ENCODE measurements around the gene PDE6C.

PDE6C gene

GRCh38 chr10:93594518-93594917 lies 17.8 kb upstream of the PDE6C start:
- DNase-seq (ENCODE audit: low spot score): no peak

DNA sequence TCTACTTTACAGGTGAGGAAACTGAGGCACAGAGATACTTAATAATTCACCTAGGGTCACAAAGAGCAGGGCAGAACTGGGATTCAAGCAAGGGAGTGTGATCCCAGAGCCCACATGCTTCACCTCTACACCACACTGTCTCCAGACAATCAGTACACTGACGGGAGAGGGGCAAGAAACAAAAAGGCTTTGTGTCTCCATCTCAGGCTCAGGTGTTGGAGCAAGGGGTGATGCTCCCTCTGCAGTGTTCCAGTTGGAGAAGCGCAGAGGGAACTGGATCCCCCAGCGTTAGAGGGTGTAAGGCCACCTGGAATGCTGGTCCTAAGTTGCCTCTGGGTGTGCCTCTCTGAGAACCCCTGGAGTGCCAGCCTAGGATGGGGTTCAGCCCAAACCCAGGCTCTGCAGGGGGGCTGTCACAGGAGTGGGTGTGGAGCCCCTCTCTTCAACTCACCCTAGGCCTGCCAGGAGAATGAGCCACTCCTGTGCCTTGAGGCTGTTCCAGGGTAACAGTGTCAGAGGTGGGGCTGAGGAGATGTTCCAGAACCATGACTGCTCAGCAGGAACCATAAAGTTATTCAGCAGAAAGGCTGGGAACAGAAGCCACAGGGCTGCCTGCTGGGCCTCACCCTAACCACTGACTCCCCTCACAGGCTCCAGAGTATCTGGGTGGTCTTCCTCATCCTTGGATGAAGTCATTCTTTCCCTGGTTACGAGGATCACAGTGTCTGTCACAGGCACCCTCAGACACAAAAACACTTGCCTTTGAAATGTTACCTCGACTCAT lies 16.8 kb upstream of the PDE6C start:
- DNase-seq (ENCODE audit: low spot score): no peak

DNA sequence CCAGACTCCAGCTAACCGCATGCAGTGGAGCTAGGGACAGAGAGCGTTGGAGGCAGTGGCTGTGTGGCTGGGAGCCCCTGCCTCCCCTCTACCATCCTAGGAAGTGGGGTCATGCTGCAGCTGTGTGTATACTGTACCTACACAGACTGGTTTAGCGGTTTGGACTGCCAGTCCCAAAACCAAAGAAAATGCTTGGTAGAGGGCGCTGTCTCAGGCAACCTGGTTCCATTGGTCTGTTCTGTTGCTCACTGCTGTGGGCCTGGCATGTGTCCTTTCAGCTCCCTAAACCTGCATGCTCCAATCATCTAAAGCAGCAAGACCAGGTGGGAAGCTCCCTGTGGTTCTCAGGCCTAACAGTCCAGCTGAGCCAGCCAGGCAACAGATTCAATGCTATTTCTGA lies 15.8 kb upstream of the PDE6C start:
- DNase-seq (ENCODE audit: low spot score): no peak

DNA sequence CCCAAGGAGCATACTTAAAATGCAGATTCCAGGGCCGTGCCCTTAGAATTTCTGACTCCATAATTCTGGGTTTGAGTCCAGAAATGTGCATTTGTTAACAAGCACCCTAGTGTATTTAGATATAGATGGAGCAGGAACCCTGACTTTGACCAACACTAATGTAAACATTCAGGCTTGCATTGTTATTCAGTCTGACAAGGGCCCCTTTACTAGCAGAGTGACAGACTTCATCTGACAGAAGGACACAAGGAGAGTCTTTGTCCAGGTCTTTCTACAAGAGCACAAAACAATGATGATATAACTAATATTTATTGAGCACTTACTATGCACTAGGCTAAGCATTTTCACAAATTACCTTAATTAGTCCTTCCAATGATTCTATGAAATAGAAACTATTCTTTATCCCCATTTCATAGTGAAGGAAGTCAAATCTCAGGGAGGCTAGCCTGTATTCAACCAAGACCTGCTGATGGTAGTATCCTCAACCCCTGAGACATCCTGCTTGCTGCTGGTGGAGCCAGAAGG lies 15.2 kb upstream of the PDE6C start:
- no peak for DNase-seq (ENCODE audit: low spot score)

GRCh38 chr10:93598157-93598556 lies 14.2 kb upstream of the PDE6C start:
- no peak for DNase-seq (ENCODE audit: low spot score)

- DNase-seq (ENCODE audit: low spot score): no peak
These were observed 13.0 kb upstream of the PDE6C start for GRCh38 chr10:93599335-93599734.

DNA sequence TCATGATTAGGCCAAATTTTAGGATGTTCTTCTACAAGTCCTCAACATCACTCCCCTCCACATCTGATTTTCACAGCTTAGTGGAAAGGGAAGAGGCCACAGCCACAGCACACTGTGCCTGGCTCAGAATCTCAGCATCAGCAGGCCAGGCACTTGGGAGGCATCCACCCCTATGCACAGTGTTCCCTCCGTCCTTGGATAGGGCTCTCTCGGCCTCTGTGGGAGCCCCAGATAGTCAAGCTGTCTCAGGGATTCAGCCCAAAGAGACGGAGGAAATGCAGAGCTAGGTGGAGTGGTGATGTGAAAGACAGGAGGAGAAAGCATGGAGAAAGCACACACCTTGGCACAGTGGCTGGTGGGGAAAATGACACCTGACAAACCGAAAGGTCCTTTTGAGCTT lies 12.6 kb upstream of the PDE6C start:
- DNase-seq (ENCODE audit: low spot score): no peak

- no peak for DNase-seq (ENCODE audit: low spot score)
These were observed 11.7 kb upstream of the PDE6C start for GRCh38 chr10:93600446-93601145.

DNA sequence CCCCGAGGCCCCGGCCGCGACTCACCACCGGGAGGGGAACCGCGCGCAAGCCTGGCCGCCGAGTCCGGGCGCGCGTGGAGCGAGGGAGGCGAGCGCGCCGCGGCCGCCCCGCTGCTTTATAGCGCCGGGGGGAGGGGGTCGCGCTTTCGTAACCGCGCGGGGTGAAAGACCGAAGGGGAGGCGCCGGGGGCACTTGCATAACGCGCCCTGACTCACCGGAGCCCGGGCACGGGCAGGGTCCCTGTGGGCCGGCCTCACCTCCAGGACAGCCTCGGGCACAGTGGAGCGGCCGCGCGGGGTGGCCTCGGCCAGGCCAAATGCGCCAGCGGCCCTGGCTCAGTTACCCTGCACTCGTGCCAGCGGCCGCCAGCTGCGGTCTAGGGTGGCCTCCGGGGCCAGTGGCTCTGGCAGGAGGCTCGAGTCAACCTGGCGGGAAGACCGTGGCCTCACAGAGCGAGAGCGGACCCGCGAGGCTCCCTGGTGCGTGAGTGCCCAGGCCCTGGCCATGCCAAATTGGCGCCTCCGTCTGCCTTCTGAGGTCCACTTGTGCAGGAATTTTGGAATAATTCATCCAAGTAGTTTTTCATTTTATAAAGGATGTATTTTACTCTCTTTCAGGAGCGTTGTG lies 11.1 kb upstream of the PDE6C start, which contains the start of gene RBP4:
TSS of gene RBP4 (minus strand) at position 90 of the 628 bp plus-strand sequence. CDS start 207 bp downstream, outside the sequence.
- DNase-seq (ENCODE audit: low spot score): no peak

- DNase-seq (ENCODE audit: low spot score): no peak
These were observed 10.6 kb upstream of the PDE6C start for GRCh38 chr10:93601774-93602162.

DNA sequence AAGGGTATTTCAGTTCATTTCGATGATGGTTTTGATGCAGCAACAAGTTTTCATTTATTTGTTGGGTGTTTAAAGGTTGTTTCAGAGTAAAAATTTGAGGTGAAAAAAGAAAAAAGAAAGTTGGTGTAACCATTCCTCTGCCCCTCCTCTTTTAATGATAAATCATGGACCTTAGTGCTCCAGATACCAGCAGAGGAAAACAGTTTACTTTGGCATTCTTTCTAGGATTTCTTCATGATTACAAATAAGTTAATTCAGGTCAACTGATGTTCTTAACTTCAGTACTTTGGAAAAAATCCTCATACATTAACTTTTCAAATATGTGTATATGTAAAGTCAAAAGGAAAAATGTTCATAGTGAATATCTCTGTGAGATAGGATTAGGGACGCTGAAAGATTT lies 9.3 kb upstream of the PDE6C start:
- DNase-seq (ENCODE audit: low spot score): no peak

- no peak for DNase-seq (ENCODE audit: low spot score)
These were observed 8.2 kb upstream of the PDE6C start for GRCh38 chr10:93604146-93604545.

DNA sequence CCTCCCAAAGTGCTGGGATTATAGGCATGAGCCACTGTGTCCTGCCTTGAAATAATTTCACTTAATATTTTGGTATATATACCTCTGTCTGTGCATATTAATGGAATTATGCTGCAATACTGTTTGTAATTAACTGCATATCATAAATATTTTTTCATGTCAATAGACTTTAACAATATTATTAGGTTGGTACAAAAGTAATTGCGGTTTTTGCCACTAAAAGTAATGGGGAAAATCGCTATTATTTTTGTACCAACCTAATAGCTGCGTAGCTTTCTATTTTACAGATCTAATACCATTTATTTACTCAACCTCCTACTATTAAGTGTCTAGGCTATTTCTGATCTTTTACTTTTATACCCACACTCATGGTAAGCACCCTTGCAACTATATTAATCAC lies 3.9 kb upstream of the PDE6C start:
- no peak for DNase-seq (ENCODE audit: low spot score)

- no peak for DNase-seq (ENCODE audit: low spot score)
These were observed 789 bp downstream of the PDE6C start for GRCh38 chr10:93613126-93613525.

DNA sequence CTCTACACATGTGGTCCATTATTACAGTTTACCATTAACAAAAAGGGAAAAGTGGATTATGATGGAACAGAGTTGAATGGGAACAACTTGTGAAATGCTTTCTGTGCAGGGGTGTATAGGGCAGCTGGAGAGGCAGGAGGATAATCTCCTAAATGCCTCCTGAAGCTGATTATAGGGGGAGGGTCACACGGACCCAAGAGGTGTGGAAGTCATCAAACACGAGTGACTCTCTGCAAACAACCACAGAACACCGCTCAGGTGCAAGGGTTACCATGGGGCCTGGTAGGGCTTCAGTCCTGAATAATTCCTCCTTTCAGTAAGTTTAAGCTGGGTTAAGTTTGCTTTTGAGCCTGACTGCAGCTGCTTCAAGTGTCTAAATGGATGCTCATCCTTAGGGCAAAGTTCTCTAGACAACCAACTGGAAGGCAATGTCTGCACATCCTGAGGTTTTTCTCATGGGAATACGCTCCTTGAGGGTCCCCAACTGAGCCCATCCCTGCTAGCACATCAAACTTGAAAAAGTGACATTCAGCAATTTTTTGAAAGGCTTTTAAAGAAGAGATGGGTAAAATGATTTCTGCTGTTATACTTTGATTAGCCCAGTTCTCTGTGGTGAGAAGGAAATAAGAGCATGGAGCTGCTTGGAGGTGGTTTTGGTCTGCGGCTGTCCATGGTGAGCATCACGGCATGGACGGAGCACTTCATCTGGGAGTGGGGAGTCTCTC lies 1.9 kb downstream of the PDE6C start:
- DNase-seq (ENCODE audit: low spot score): no peak

DNA sequence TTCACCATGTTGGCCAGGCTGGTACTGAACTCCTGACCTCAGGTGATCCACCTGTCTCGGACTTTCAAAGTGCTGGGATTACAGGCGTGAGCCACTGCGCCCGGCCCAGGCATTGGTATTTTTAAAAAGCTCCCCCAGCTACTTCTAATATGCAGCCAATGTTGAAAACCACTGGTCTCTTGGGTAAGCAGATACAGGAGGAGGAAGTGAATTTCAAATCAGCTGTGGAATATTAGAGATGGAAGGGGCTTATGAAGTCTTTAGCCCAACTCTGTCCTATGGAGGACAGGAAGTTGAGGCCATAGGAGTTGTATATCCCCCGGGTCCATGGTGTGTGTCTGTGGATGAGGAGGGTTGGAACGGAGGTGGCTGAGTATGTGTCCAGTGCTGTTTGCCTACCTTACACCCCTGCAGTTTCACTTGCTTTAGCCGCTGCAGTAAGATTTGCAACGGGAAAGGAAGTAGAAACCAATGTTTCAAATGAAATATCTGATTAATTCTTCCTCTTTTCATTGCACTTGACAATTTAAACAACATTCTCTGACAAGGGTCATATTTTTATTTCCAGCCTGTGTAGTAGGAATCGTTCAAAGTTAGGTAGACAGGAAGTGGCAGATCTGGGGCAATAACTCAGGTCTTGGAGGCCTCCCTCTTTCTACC lies 3.4 kb downstream of the PDE6C start:
- DNase-seq (ENCODE audit: low spot score): no peak

- DNase-seq (ENCODE audit: low spot score): no peak
These were observed 8.6 kb downstream of the PDE6C start for GRCh38 chr10:93620925-93621324.

GRCh38 chr10:93622942-93623341 lies 10.6 kb downstream of the PDE6C start:
- DNase-seq (ENCODE audit: low spot score): no peak

DNA sequence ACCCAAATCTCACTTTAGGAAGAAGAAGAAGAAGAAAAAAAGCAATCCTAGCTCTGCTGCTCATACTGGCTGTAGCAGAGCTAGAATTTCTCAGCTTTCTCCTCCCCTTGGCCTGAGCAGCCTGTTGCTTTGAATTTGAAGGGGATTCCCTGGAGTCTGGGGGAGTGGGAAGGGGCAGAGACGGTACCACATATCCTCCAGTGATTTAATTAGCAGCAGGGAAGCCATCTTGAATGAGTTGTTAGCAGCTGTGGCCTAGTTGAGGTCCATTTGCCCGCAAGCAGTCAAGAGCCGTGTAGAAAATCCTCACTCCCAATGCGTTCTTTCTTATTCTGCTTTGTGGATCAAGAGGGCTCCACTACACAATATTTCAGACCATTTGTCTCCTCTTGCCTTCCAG lies 16.5 kb downstream of the PDE6C start:
- DNase-seq (ENCODE audit: low spot score): no peak

DNA sequence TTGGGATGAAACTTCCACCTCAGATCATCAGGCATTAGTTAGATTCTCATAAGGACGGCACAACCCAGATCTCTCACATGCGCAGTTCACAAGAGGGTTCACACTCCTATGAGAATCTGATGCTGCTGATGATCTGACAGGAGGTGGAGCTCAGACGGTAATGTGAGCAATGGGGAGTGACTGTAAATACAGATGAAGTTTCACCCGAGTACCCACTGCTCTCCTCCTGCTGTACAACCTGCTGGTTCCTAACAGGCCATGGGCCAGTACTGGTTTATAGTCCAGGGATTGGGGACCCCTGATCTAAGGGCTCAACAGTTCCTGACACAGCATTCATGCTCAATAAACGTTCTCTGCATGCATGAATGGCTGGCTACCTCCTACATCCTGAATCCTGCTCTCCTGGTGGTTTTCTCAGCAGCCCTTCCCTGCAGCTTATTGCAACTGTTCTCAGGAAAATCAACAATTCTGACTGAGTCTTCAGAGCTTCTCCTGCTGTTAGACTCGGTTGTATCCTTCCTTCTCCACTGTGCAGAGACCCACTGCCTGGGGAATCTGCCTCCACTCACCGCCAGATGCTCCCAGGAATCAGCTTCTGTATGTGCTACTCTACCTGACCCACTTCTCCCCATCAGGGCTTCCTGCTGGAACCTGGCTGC lies 17.4 kb downstream of the PDE6C start:
- DNase-seq (ENCODE audit: low spot score): no peak
